Epithelial cell of esophagus (primary cell): ENCODE results near the gene CIPC.

ENCODE experiments used
- DNase-seq: peaks from one replicate; pipeline ENCODE4 v3.0.0; 2010; ENCODE audit warnings: low read depth
- H3K4me3 ChIP-seq: 2 replicates; pipeline ENCODE4 v1.5.1; 2011; ENCODE audit warnings: mild to moderate bottlenecking, low read length, control low read depth
- TF ChIP-seq, protein P1 (sequence below): IDR thresholded peaks from 2 replicates; pipeline ENCODE4 v1.5.1; 2011; ENCODE audit warnings: low read depth, mild to moderate bottlenecking, low read length, control low read depth, inconsistent platforms; ENCODE audit not compliant: insufficient read depth; ENCODE audit errors: missing control alignments

CIPC gene

DNA sequence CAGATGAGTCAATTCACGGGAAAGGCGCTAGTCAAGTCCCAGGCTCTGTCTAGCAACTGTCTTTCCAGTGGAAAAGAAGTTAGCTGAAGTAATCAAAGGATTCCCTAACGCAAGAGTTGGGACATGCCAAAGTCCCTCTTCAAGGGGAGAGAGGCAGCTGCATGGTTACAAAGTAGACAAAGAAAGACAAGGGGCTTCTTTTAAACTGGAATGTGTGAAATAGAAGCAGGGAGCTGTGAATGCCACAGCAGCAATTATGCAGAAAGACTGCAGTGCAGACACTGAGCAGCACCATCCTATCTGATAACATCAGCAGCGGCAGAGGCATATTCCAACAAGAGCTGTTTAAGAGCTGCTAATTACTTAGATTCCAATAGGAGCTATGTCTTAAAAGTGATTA, 12.5 kb upstream of the CIPC start:
- TF ChIP-seq, protein P1, sequence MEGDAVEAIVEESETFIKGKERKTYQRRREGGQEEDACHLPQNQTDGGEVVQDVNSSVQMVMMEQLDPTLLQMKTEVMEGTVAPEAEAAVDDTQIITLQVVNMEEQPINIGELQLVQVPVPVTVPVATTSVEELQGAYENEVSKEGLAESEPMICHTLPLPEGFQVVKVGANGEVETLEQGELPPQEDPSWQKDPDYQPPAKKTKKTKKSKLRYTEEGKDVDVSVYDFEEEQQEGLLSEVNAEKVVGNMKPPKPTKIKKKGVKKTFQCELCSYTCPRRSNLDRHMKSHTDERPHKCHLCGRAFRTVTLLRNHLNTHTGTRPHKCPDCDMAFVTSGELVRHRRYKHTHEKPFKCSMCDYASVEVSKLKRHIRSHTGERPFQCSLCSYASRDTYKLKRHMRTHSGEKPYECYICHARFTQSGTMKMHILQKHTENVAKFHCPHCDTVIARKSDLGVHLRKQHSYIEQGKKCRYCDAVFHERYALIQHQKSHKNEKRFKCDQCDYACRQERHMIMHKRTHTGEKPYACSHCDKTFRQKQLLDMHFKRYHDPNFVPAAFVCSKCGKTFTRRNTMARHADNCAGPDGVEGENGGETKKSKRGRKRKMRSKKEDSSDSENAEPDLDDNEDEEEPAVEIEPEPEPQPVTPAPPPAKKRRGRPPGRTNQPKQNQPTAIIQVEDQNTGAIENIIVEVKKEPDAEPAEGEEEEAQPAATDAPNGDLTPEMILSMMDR: no peak
- no peak overlapping the region for H3K4me3 ChIP-seq
- DNase-seq: no peak

DNA sequence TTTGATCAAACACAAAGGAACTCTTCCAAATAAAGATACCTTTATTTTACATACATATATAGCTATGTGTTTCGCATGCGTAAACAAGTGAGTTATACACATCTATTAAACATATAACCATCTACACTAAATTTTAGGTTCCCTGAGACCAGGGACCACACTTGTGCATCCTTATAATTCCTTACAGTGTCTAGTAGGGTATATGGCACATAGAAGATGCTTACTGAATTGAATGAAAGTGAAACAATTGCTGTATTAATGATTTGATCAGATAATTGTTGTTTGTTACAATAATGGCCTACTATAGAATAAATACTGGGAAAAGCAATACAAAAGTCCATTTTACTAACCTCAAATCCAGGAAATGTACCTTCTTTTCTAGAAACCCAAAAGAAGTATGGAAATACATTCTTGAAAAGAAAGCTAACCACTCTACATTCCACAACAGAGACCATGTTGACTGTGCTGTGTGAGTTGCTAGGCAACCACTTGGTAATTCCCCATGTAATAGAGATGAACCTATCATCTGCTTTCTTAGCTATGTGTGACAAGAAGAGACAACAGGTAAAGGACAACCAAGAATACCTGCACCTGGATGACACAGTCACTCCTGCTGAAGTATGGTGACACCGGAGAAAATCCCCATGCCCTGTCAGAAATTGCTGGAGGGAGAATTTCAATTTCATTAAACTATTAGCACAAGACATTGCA, 11.9 kb upstream of the CIPC start:
- DNase-seq: peak; percentile 71
- TF ChIP-seq, protein P1: no peak
- no peak overlapping the region for H3K4me3 ChIP-seq

DNA sequence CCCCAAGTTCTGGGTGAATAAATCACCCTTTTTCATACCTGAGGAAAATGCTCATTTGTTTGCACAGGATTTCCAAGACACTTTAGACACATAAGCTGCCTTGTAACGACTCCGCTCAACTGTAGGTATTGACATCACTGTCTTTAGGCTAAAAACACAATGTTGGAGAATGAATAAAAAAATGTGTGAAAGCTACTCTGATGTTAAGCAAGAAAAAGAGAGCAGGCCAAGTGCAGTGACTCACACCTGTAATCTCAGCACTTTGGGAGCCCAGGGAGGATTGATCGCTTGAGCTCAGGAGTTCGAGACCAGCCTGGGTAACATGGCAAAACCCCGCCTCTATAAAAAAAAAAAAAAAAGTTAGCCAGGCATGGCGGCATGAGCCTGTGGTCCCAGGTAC, 11.1 kb upstream of the CIPC start:
- peak; percentile 48 for DNase-seq
- no peak overlapping the region for H3K4me3 ChIP-seq
- TF ChIP-seq, protein P1: no peak

DNA sequence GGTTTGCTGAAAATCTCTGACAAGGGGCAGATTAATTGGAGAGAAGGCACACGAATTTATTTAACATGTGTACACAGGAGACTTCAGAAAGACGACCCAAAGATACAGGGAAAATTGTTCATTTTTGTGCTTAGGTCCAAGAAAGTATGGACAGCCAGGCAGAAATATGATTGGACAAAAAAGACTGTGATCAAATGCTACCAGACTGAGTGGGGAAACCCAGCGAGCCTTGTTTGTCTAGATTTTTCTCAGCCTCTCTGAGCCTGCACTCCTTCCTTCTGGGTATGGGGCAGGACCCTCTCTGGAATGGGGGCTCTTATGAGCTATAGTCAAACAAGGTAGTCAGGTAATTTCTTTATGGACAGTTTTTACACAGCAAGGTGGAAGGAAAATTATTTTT, 10.4 kb upstream of the CIPC start:
- TF ChIP-seq, protein P1: no peak
- no peak overlapping the region for H3K4me3 ChIP-seq
- no peak for DNase-seq

DNA sequence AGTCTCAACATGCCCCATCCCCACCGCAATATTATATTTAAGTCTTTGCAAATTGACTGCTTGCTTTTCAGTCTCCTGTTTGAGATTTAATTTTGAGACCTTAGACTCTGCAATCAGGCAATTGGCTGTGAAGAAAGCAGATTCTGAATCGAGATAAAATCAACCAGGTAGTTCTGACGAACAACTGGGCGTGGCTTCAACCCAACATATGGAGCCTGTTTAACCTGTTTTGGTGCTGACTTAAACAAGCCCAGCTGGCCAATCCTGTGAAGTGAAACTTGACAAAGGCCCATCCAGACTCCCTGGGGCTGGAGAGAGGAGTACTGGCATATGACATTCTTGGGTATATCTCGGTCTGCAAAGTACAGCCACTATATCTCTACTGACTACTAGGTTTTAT, 9.8 kb upstream of the CIPC start:
- TF ChIP-seq, protein P1: no peak
- H3K4me3 ChIP-seq: no peak overlapping the region
- DNase-seq: peak; percentile 98

DNA sequence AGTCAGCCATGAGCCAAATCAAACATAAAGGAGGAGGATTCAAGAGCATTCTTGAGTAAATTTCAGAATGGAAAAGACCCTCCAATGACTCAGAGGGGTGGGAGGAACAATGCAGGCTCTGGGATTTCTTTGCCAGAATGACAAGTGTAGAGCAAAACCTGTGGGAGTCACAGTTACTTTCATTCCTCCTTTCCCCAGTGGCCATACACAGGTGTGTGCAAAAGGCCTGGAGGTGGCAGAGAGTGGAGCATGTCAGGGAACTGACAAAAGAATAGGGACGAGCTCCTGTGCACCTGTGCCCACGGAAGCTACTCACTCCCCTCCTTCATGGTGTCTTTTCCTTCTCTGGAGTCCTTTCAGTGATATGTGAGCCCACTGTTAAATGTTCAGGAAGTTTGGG, 9.4 kb upstream of the CIPC start:
- TF ChIP-seq, protein P1: no peak
- H3K4me3 ChIP-seq: no peak overlapping the region
- DNase-seq: no peak

DNA sequence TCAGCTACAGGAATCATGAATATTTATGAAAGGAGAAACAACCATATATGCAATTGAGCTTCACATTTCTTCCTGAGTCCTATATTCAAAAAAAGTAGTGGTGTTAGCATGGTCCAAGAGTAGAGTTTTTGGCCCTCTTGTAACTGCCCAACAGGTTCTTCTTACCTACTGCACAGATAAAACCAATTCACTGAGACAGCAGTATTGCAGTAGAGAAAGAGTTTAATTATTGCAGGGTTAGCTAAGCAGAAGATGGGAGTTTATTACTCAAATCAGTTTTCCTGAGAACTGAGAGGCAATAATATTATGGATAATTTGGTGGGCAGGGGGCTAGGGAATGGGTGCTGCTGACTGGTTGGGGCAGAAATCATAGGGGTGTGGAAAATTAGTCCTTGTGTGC, 6.5 kb upstream of the CIPC start:
- DNase-seq: no peak
- TF ChIP-seq, protein P1: no peak
- no peak overlapping the region for H3K4me3 ChIP-seq
